ENCODE results near the gene TLR6. TPM values are rescaled to one million over a fixed set of nuclear protein-coding genes. Genes with fewer than 3 reads are reported as not detected.

TLR6 gene
- total RNA-seq, 4 donors from 2014 or later: 1.5 to 14.9 (median 2.3) TPM

DNA sequence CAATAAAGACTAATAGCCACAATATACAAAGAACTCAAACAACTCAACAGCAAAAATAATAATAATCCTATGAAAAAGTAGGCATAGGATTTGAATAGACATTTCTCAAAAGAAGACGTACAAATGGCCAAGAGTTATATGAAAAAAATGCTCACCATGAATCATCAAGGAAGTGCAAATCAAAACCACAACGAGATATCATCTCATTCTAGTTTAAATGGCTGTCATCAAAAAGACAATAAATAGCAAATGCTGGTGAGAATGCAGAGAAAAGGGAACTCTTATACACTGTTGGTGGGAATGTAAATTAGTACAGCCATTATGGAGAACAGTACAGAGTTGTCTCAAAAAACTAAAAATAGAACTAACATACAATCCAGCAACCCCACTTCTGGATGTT is 18.8 kb downstream of the TLR6 start:
- TF ChIP-seq POLR2A (IDR thresholded peaks at IDR 0.05) (no peak), CTCF (IDR thresholded peaks at IDR 0.05) (no peak)
- no peak overlapping the region for H3K4me3 ChIP-seq
- no peaks in the 10 kb centered on the region for H3K4me1 ChIP-seq
- no peak for DNase-seq
- H3K36me3 ChIP-seq: no peaks in the 10 kb centered on the region
- no peak overlapping the region for H3K27ac ChIP-seq
- peaks cover 0 to 4% (median 0%) of the 10 kb centered on the region in 4 donors for H3K9me3 ChIP-seq
- no peaks in the 10 kb centered on the region for H3K27me3 ChIP-seq

GRCh38 chr4:38837334-38837733 is 19.3 kb downstream of the TLR6 start:
- Histone ChIP-seq H3K9me3 (peaks cover 0 to 4% (median 0%) of the 10 kb centered on the region in 4 donors), H3K27ac (no peak overlapping the region), H3K4me3 (no peak overlapping the region), H3K27me3 (no peaks in the 10 kb centered on the region), H3K4me1 (no peaks in the 10 kb centered on the region), H3K36me3 (no peaks in the 10 kb centered on the region)
- TF ChIP-seq CTCF (IDR thresholded peaks at IDR 0.05): no peak
- no peak for TF ChIP-seq POLR2A (IDR thresholded peaks at IDR 0.05)
- DNase-seq: no peak

GRCh38 chr4:38834570-38834969 is 22.0 kb downstream of the TLR6 start:
- Histone ChIP-seq H3K4me1 (no peaks in the 10 kb centered on the region), H3K27me3 (no peaks in the 10 kb centered on the region), H3K36me3 (no peaks in the 10 kb centered on the region), H3K4me3 (no peak overlapping the region), H3K27ac (no peak overlapping the region), H3K9me3 (peaks cover 0 to 4% (median 0%) of the 10 kb centered on the region in 4 donors)
- DNase-seq: no peak
- TF ChIP-seq POLR2A (IDR thresholded peaks at IDR 0.05): no peak
- no peak for TF ChIP-seq CTCF (IDR thresholded peaks at IDR 0.05)

DNA sequence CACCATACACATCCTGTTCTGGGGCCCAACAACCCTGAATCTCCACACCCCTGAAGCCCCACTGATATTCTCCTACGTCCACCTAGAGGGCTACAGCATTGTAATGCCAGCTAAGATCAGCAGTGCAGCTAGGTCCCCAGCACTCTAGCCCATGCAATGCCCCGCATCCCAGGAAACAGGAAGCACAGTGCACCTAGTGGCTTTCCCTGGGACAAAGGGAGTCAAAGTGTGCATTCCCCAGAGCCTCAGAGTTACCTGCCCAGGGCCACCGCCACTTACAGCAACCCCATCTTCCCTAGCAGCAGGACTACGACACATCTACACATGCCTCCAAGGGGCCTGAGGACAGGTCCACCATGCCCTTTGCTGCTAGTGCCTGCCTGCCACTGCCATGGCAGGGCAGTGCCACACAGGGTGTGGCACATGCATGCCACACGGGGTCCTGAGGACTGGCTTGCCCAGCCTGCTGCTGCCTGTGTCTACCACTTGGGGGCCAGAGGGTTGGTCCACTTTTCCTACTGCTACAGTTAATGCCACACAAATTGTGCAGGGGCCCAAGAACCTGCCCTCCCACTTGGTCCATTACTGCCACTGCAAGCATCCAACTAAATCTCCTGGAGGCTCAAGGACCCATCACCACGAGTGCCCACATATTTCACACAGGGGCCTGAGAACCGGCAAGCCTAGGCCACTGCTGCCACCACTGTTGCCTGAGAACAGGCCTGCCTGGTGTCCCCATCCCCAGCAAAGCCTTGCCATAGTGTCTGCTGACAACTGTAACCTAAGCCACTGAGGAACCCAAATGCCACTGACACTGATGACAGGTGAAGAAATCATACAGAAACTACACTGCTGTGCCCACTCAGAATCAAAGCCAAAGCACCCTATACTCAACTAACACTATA is 23.7 kb downstream of the TLR6 start:
- TF ChIP-seq POLR2A (IDR thresholded peaks at IDR 0.05) (no peak), CTCF (IDR thresholded peaks at IDR 0.05) (no peak)
- Histone ChIP-seq H3K9me3 (peaks cover 0 to 4% (median 0%) of the 10 kb centered on the region in 4 donors), H3K36me3 (no peaks in the 10 kb centered on the region), H3K4me3 (no peak overlapping the region), H3K27me3 (no peaks in the 10 kb centered on the region), H3K27ac (no peak overlapping the region), H3K4me1 (no peaks in the 10 kb centered on the region)
- no peak for DNase-seq

GRCh38 chr4:38832206-38832605 is 24.4 kb downstream of the TLR6 start:
- DNase-seq: no peak
- no peak overlapping the region for H3K4me3 ChIP-seq
- no peaks in the 10 kb centered on the region for H3K36me3 ChIP-seq
- TF ChIP-seq CTCF (IDR thresholded peaks at IDR 0.05) (no peak), POLR2A (IDR thresholded peaks at IDR 0.05) (no peak)
- H3K27ac ChIP-seq: no peak overlapping the region
- no peaks in the 10 kb centered on the region for H3K27me3 ChIP-seq
- no peaks in the 10 kb centered on the region for H3K4me1 ChIP-seq
- H3K9me3 ChIP-seq: peaks cover 0 to 4% (median 0%) of the 10 kb centered on the region in 4 donors
